HepG2 (cell line): Measurements from ENCODE around the gene KAT6B. TPM values are rescaled to one million over a fixed set of nuclear protein-coding genes. Genes with fewer than 3 reads are reported as not detected.

Experiments used
- ATAC-seq: fragments of 200-7000 bp; cut with Tn5 transposase; 3 replicates; pipeline ENCODE4 v1.9.1; 2020; ENCODE audit warnings: mild to moderate bottlenecking, moderate library complexity
- BruUV-seq: library from RNA; stranded (reverse); fragments of 400-500 nt; replicated peaks from 2 replicates; lab custom pipeline; 2021; lab: Mats Ljungman, UMichigan
- CTCF ChIA-PET: fragments of 300-600 bp; formaldehyde crosslinking; extraction: SDS; loops from one replicate; lab custom pipeline; 2021; ENCODE audit warnings: low total read pairs, inconsistent platforms, low intra/inter-chr PET ratio; lab: Yijun Ruan, JAX
- POLR2A ChIA-PET: fragments of 350-600 bp; sonication (Branson Sonifier 250); formaldehyde crosslinking; loops from one replicate; lab custom pipeline; 2020; ENCODE audit warnings: antibody characterized with exemption, inconsistent platforms; lab: Yijun Ruan, JAX
- DNase-seq: peaks from one replicate; pipeline ENCODE4 v3.0.0-alpha.2; 2015; ENCODE audit warnings: low spot score
- FAIRE-seq: peaks from 3 replicates; lab custom pipeline; 2011; peaks lifted over from hg19 to GRCh38; lab: Jason Lieb, UNC
- H2AFZ ChIP-seq: one replicate; pipeline ENCODE4 v1.6.1; 2011; ENCODE audit warnings: low read length, inconsistent platforms
- H3K27ac ChIP-seq: fragments of 300-600 bp; 3 replicates; pipeline ENCODE4 v1.8.0; 2011; ENCODE audit warnings: mixed run types, mild to moderate bottlenecking, mixed read lengths, low read length, inconsistent platforms; ENCODE audit not compliant: insufficient read depth; ENCODE audit errors: extremely low read length
- H3K27me3 ChIP-seq, 2 experiments: fragments of 200-600 bp in 1 of 2; 2 replicates in 1 of 2; 3 replicates in 1 of 2; pipeline versions ENCODE4 v1.6.0 to v1.8.0; 2011; ENCODE audit warnings: low read length in 2 of 2, mild to moderate bottlenecking in 2 of 2, moderate library complexity in 2 of 2, inconsistent platforms in 1 of 2; ENCODE audit not compliant: insufficient read depth in 2 of 2, control insufficient read depth in 1 of 2
- H3K36me3 ChIP-seq, 2 experiments: fragments of 200-600 bp in 1 of 2; replicated peaks in 1 of 2; 2 replicates in 1 of 2; 3 replicates in 1 of 2; pipeline versions ENCODE4 v1.5.1 to v1.8.0; 2011; ENCODE audit warnings: low read length in 2 of 2, inconsistent platforms in 1 of 2; ENCODE audit not compliant: insufficient read depth in 2 of 2, control insufficient read depth in 1 of 2
- H3K4me1 ChIP-seq: 2 replicates; pipeline ENCODE4 v1.5.1; 2012; ENCODE audit warnings: low read length, inconsistent platforms; ENCODE audit not compliant: insufficient read depth
- H3K4me2 ChIP-seq: 2 replicates; pipeline ENCODE4 v1.6.0; 2011; ENCODE audit warnings: low read depth, low read length, inconsistent platforms
- H3K4me3 ChIP-seq, 3 experiments: fragments of 200-600 bp in 1 of 3; sonication (generic), shearing (Covaris generic) in 1 of 3; replicated peaks in 1 of 3; 2 replicates each; pipeline ENCODE4 v1.5.1; 2011 to 2016; ENCODE audit warnings: low read length in 3 of 3, inconsistent platforms in 2 of 3, low read depth in 2 of 3, mild to moderate bottlenecking in 2 of 3, control low read depth in 1 of 3, mixed read lengths in 1 of 3; ENCODE audit not compliant: insufficient read depth in 1 of 3
- H3K79me2 ChIP-seq: one replicate; pipeline ENCODE4 v1.6.1; 2011; ENCODE audit warnings: low read length, inconsistent platforms; ENCODE audit not compliant: insufficient read depth
- H3K9ac ChIP-seq: 2 replicates; pipeline ENCODE4 v1.6.0; 2011; ENCODE audit warnings: mild to moderate bottlenecking, low read depth, low read length, inconsistent platforms; ENCODE audit not compliant: insufficient read depth
- H3K9me3 ChIP-seq: 2 replicates; pipeline ENCODE4 v1.5.1; 2012; ENCODE audit warnings: mild to moderate bottlenecking, low read length
- H4K20me1 ChIP-seq: 2 replicates; pipeline ENCODE4 v1.6.0; 2011; ENCODE audit warnings: inconsistent platforms, mild to moderate bottlenecking, low read length, moderate library complexity; ENCODE audit not compliant: insufficient read depth
- CCDC6 ChIP-seq: sonication (generic); formaldehyde crosslinking; IDR thresholded peaks from 2 replicates; pipeline ENCODE4 v1.8.1; 2022; ENCODE audit warnings: mild to moderate bottlenecking, missing genetic modification reagents, moderate library complexity
- FOXA1 ChIP-seq, 2 experiments: fragments of 450-650 bp in 1 of 2; sonication (generic) in 1 of 2; formaldehyde crosslinking in 1 of 2; IDR thresholded peaks; 2 replicates each; pipeline versions ENCODE4 v1.4.0 to v1.6.1; 2016 to 2020; ENCODE audit warnings: missing genetic modification reagents in 1 of 2
- NCOA2 ChIP-seq: sonication (generic); formaldehyde crosslinking; IDR thresholded peaks from 2 replicates; pipeline ENCODE4 v1.8.0; 2022; ENCODE audit warnings: inconsistent platforms
- NPAS2 ChIP-seq: sonication (generic); formaldehyde crosslinking; IDR thresholded peaks from 2 replicates; pipeline ENCODE4 v1.8.0; 2022; ENCODE audit warnings: mild to moderate bottlenecking, missing genetic modification reagents, borderline replicate concordance
- PHF5A ChIP-seq: IDR thresholded peaks from one replicate; pipeline ENCODE4 v1.6.1; 2018; ENCODE audit warnings: low read depth, missing genetic modification reagents; ENCODE audit not compliant: unreplicated experiment
- TOE1 ChIP-seq: sonication (generic); formaldehyde crosslinking; IDR thresholded peaks from 2 replicates; pipeline ENCODE4 v1.4.0; 2020; ENCODE audit warnings: mild to moderate bottlenecking, missing genetic modification reagents
- TP53 ChIP-seq: sonication (generic); formaldehyde crosslinking; conservative IDR thresholded peaks from 2 replicates; pipeline ENCODE4 v1.4.0; 2020; ENCODE audit warnings: missing genetic modification reagents
- ZBTB33 ChIP-seq: sonication (generic); formaldehyde crosslinking; IDR thresholded peaks from 2 replicates; pipeline ENCODE4 v1.4.0; 2020; ENCODE audit warnings: missing genetic modification reagents
- ZC3H4 ChIP-seq: sonication (generic); formaldehyde crosslinking; IDR thresholded peaks from 2 replicates; pipeline ENCODE4 v1.4.0; 2020; ENCODE audit warnings: missing genetic modification reagents, borderline replicate concordance
- ZFP36L2 ChIP-seq: sonication (generic); formaldehyde crosslinking; IDR thresholded peaks from 2 replicates; pipeline ENCODE4 v1.4.0; 2020; ENCODE audit warnings: missing genetic modification reagents
- ZNF282 ChIP-seq: fragments of 450-650 bp; IDR thresholded peaks from 2 replicates; pipeline ENCODE4 v1.6.1; 2018; ENCODE audit not compliant: partially characterized antibody
- ZNF326 ChIP-seq: sonication (generic); formaldehyde crosslinking; IDR thresholded peaks from 2 replicates; pipeline ENCODE4 v1.4.0; 2020; ENCODE audit warnings: missing genetic modification reagents, borderline replicate concordance
- ZNF33B ChIP-seq: sonication (generic); formaldehyde crosslinking; IDR thresholded peaks from 2 replicates; pipeline ENCODE4 v1.5.1; 2020; ENCODE audit warnings: mild to moderate bottlenecking, missing genetic modification reagents
- ZNF446 ChIP-seq: sonication (generic); formaldehyde crosslinking; IDR thresholded peaks from 2 replicates; pipeline ENCODE4 v1.5.0; 2020; ENCODE audit warnings: mild to moderate bottlenecking, missing genetic modification reagents
- ZNF615 ChIP-seq: sonication (generic); formaldehyde crosslinking; IDR thresholded peaks from 2 replicates; pipeline ENCODE4 v1.5.0; 2020; ENCODE audit warnings: mild to moderate bottlenecking, missing genetic modification reagents, borderline replicate concordance
- WGBS: methylation state at CpG from one replicate; pipeline ENCODE4 v1.1.6; 2017; ENCODE audit warnings: low lambda C conversion rate; 5-methylcytosine and 5-hydroxymethylcytosine counted together
- in situ Hi-C: cut with HindIII; loops from 2 replicates; pipeline ENCODE4 v1.10.0; 2017; ENCODE audit warnings: low pct_unique_long_range_greater_than_20kb; ENCODE audit not compliant: extremely low pct_ligation_motif_present
- intact Hi-C: fragments of 100-400 bp; cut with micrococcal nuclease; formaldehyde crosslinking; loops from one replicate; pipeline ENCODE4 v1.10.0; 2022; ENCODE audit not compliant: unreplicated experiment
- polyA plus RNA-seq, 8 experiments: library from polyadenylated mRNA; depleted of rRNA in 3 of 8; stranded (reverse) in 7 of 8; unstranded in 1 of 8; fragments of >200 nt; fragmentation: Illumina TruSeq in 4 of 8; extraction: Trizol in 4 of 8; gene quantifications; 2 replicates each; pipeline versions ENCODE4 v1.2.1 to v1.2.3, GENCODE V29; 2011 to 2016; ENCODE audit warnings: low read depth in 4 of 8, missing spikeins in 1 of 8, mixed read lengths in 1 of 8; ENCODE audit not compliant: insufficient read depth in 1 of 8
- total RNA-seq, 5 experiments: library from RNA; depleted of rRNA; stranded (reverse); fragments of >200 nt; fragmentation: Illumina TruSeq; extraction: Trizol; gene quantifications; 2 replicates each; pipeline ENCODE4 v1.2.3, GENCODE V29; 2016; ENCODE audit warnings: low read depth in 1 of 5
- TF ChIP-seq, protein P1 (sequence below): sonication (generic); formaldehyde crosslinking; IDR thresholded peaks from 2 replicates; pipeline ENCODE4 v1.5.1; 2020; ENCODE audit warnings: mild to moderate bottlenecking, missing genetic modification reagents, borderline replicate concordance
- TF ChIP-seq, protein P2 (sequence below): sonication (generic); formaldehyde crosslinking; IDR thresholded peaks from 2 replicates; pipeline ENCODE4 v1.4.0; 2020; ENCODE audit warnings: low read depth, missing genetic modification reagents

The KAT6B gene
- total and polyA plus RNA-seq, 2 of the 13 experiments (the other 11 are each of a cell fraction or from before 2014, with no cell fraction given) = 3.0 to 9.5 TPM

GRCh38 chr10:75018686-75019307, 192.4 kb downstream of the KAT6B start:
- H3K79me2 ChIP-seq = no peaks in the 10 kb centered on the region
- POLR2A ChIA-PET = no interaction called here
- no TSS peak for BruUV-seq
- no peaks in the 10 kb centered on the region for H3K9me3 ChIP-seq
- ATAC-seq (no peak), DNase-seq (no peak), FAIRE-seq (no peak)
- no peaks in the 10 kb centered on the region for H4K20me1 ChIP-seq
- no peak for TF ChIP-seq ZBTB33 (CRISPR knock-in tag)
- no peak for TF ChIP-seq ZC3H4 (CRISPR knock-in tag)
- TF ChIP-seq ZFP36L2 = no peak
- TF ChIP-seq CCDC6 (CRISPR knock-in tag) = no peak
- TF ChIP-seq ZNF282 = no peak
- TF ChIP-seq, protein P1, sequence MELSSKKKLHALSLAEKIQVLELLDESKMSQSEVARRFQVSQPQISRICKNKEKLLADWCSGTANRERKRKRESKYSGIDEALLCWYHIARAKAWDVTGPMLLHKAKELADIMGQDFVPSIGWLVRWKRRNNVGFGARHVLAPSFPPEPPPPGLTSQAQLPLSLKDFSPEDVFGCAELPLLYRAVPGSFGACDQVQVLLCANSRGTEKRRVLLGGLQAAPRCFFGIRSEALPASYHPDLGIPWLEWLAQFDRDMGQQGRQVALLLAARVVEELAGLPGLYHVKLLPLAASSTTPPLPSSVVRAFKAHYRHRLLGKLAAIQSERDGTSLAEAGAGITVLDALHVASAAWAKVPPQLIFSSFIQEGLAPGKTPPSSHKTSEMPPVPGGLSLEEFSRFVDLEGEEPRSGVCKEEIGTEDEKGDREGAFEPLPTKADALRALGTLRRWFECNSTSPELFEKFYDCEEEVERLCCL (CRISPR knock-in tag) = no peak
- TF ChIP-seq ZNF615 = no peak
- no peak for TF ChIP-seq ZNF33B (CRISPR knock-in tag)
- TF ChIP-seq NCOA2 (CRISPR knock-in tag) = no peak
- TF ChIP-seq NPAS2 (CRISPR knock-in tag) = no peak
- TF ChIP-seq, protein P2, sequence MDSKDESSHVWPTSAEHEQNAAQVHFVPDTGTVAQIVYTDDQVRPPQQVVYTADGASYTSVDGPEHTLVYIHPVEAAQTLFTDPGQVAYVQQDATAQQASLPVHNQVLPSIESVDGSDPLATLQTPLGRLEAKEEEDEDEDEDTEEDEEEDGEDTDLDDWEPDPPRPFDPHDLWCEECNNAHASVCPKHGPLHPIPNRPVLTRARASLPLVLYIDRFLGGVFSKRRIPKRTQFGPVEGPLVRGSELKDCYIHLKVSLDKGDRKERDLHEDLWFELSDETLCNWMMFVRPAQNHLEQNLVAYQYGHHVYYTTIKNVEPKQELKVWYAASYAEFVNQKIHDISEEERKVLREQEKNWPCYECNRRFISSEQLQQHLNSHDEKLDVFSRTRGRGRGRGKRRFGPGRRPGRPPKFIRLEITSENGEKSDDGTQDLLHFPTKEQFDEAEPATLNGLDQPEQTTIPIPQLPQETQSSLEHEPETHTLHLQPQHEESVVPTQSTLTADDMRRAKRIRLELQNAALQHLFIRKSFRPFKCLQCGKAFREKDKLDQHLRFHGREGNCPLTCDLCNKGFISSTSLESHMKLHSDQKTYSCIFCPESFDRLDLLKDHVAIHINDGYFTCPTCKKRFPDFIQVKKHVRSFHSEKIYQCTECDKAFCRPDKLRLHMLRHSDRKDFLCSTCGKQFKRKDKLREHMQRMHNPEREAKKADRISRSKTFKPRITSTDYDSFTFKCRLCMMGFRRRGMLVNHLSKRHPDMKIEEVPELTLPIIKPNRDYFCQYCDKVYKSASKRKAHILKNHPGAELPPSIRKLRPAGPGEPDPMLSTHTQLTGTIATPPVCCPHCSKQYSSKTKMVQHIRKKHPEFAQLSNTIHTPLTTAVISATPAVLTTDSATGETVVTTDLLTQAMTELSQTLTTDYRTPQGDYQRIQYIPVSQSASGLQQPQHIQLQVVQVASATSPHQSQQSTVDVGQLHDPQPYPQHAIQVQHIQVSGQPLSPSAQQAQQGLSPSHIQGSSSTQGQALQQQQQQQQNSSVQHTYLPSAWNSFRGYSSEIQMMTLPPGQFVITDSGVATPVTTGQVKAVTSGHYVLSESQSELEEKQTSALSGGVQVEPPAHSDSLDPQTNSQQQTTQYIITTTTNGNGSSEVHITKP = no peak
- TF ChIP-seq PHF5A (CRISPR knock-in tag) = no peak
- no peak for TF ChIP-seq TOE1 (CRISPR knock-in tag)
- TF ChIP-seq TP53 (CRISPR knock-in tag) = no peak
- no peak for TF ChIP-seq ZNF326 (CRISPR knock-in tag)
- no peak for TF ChIP-seq FOXA1 (IDR thresholded peaks at IDR 0.05)
- TF ChIP-seq FOXA1 (CRISPR knock-in tag; IDR thresholded peaks at IDR 0.05) = no peak
- TF ChIP-seq ZNF446 = no peak
- H3K4me1 ChIP-seq = peaks cover 21% of the 10 kb centered on the region
- H3K36me3 ChIP-seq = peaks cover 8 to 29% of the 10 kb centered on the region in 2 experiments
- CTCF ChIA-PET = no interaction called here
- in situ Hi-C loops = no loop called here
- H3K4me3 ChIP-seq = no peak overlapping the region
- WGBS = 89% methylated on average over 3 of the region's 8 CpGs
- intact Hi-C loops = no loop called here
- no peaks in the 10 kb centered on the region for H3K27me3 ChIP-seq
- no peak overlapping the region for H3K9ac ChIP-seq
- H2AFZ ChIP-seq = no peak overlapping the region
- H3K4me2 ChIP-seq = no peak overlapping the region
- H3K27ac ChIP-seq = no peak overlapping the region
